Mucosa of descending colon (tissue), 3 donors: ENCODE results near the gene SH3BGR. TPM values are rescaled to one million over a fixed set of nuclear protein-coding genes. Genes with fewer than 3 reads are reported as not detected.

ENCODE experiments used
- ATAC-seq: fragments of 200-7000 bp; cut with Tn5 transposase; one replicate; pipeline ENCODE4 v1.9.1; 2020; ENCODE audit warnings: mild to moderate bottlenecking, moderate library complexity
- DNase-seq, 3 donors: peaks; one replicate each; pipeline ENCODE4 v3.0.0-alpha.2; 2020
- H3K36me3 ChIP-seq: fragments of 200-600 bp; one replicate; pipeline ENCODE4 v1.8.0; 2021; ENCODE audit warnings: low read depth, mild to moderate bottlenecking
- H3K4me1 ChIP-seq: fragments of 200-600 bp; one replicate; pipeline ENCODE4 v1.8.0; 2021; ENCODE audit warnings: low read depth, mild to moderate bottlenecking
- H3K4me3 ChIP-seq: fragments of 200-600 bp; one replicate; pipeline ENCODE4 v1.8.0; 2021; ENCODE audit warnings: mild to moderate bottlenecking
- H3K9me3 ChIP-seq: fragments of 200-600 bp; one replicate; pipeline ENCODE4 v1.8.0; 2021; ENCODE audit warnings: mild to moderate bottlenecking
- CTCF ChIP-seq: fragments of 200-600 bp; IDR thresholded peaks from one replicate; pipeline ENCODE4 v1.8.0; 2022; ENCODE audit warnings: antibody characterized with exemption, mild to moderate bottlenecking
- intact Hi-C, 2 donors: fragments of 100-400 bp; cut with DNase I in 1 of 2; cut with micrococcal nuclease in 1 of 2; formaldehyde crosslinking; loops; one replicate each; pipeline versions ENCODE4 v1.11.0 to v1.11.1; 2022; cut with DNase I, micrococcal nuclease
- microRNA-seq: library from miRNA; unstranded; fragments of <30 nt; microRNA quantifications from one replicate; pipeline ENCODE4, GENCODE V29; 2019
- total RNA-seq, 3 donors: library from RNA; stranded (reverse); fragmentation: NEBNext Ultra II Directional in 2 of 3; extraction: Animal tissue kit (Norgen Biotek cat#: 25700) in 2 of 3; gene quantifications; one replicate each; pipeline versions ENCODE4 v1.2.1 to v1.2.4, GENCODE V29; 2021 to 2023
- donor health status: DM: no; HTN: no; CAD: no; lungs with moderate emphysema.
- donor health status: DM: no; HTN: no; CAD: no.
- donor health status: DM: no; HTN: yes; CAD: no.

SH3BGR gene
- total RNA-seq, 3 donors from 2014 or later, result 2.2 to 19.7 (median 5.0) TPM

- H3K36me3 ChIP-seq, result no peaks in the 10 kb centered on the region
- DNase-seq (no peak), ATAC-seq (no peak)
- intact Hi-C loops, result no loop called here
- H3K4me1 ChIP-seq, result no peaks in the 10 kb centered on the region
- no peak for TF ChIP-seq CTCF
- H3K9me3 ChIP-seq, result no peaks in the 10 kb centered on the region
- no peak overlapping the region for H3K4me3 ChIP-seq
These were observed 112.4 kb downstream of the SH3BGR start for GRCh38 chr21:39564200-39564599.

Small RNA genes lying within 50 kb of the gene (microRNA-seq; reads per million reads assigned to microRNA genes)
- not detected for gene MIR6508

Other genes starting within 250 kb of the SH3BGR start
- gene BRWD1, start 138.3 kb upstream of the SH3BGR start, total RNA-seq, result 10 to 100 TPM; 40.6 to 58.6 (median 52.5) TPM
- 100 to 1,000 TPM; 104 to 218 (median 174) TPM for gene HMGN1, start 102.9 kb upstream of the SH3BGR start, total RNA-seq
- 1 to 10 TPM in 2 of 3 donors, under 1 TPM in 1; 0.81 to 1.6 (median 1.6) TPM for gene LCA5L, start 6.2 kb upstream of the SH3BGR start, total RNA-seq
- 100 to 1,000 TPM in 2 of 3 donors, 10 to 100 TPM in 1; 36.4 to 149 (median 130) TPM for gene B3GALT5, start 161.0 kb downstream of the SH3BGR start, total RNA-seq